IMR-90 (cell line): Measurements from ENCODE around the gene CIROP. TPM values are rescaled to one million over a fixed set of nuclear protein-coding genes. Genes with fewer than 3 reads are reported as not detected.

Source experiments
- ATAC-seq: fragments of 200-7000 bp; cut with Tn5 transposase; 2 replicates; pipeline ENCODE4 v1.9.1; 2020; ENCODE audit warnings: low read depth, mild to moderate bottlenecking, moderate library complexity
- BruUV-seq: library from RNA; stranded (reverse); fragments of 400-500 nt; replicated peaks from 2 replicates; lab custom pipeline; 2021; lab: Mats Ljungman, UMichigan
- CTCF ChIA-PET: fragments of 300-600 bp; formaldehyde crosslinking; extraction: SDS; loops from one replicate; lab custom pipeline; 2021; ENCODE audit warnings: antibody characterized with exemption; lab: Yijun Ruan, JAX
- POLR2A ChIA-PET: fragments of 300-600 bp; sonication (Branson Sonifier 250); formaldehyde crosslinking; loops from one replicate; lab custom pipeline; 2022; ENCODE audit warnings: antibody characterized with exemption; ENCODE audit not compliant: unreplicated experiment; lab: Charles Lee
- DNase-seq: peaks from one replicate; pipeline ENCODE4 v3.0.0; 2013
- H2AFZ ChIP-seq: replicated peaks from 2 replicates; pipeline ENCODE3; 2013; ENCODE audit warnings: low read length, mild to moderate bottlenecking; ENCODE audit not compliant: poor library complexity
- H2AK5ac ChIP-seq: 2 replicates; pipeline ENCODE4 v1.6.1; 2013; ENCODE audit warnings: low read depth, low read length, inconsistent platforms
- H2AK9ac ChIP-seq: replicated peaks from 2 replicates; pipeline ENCODE3; 2013; ENCODE audit warnings: mild to moderate bottlenecking, low read depth, low read length, moderate library complexity; ENCODE audit not compliant: poor library complexity
- H2BK120ac ChIP-seq: 2 replicates; pipeline ENCODE4 v1.6.1; 2013; ENCODE audit warnings: low read depth, low read length, inconsistent platforms
- H2BK15ac ChIP-seq: 3 replicates; pipeline ENCODE4 v1.6.1; 2013; ENCODE audit warnings: low read depth, low read length, inconsistent platforms
- H2BK20ac ChIP-seq: 2 replicates; pipeline ENCODE4 v1.6.1; 2013; ENCODE audit warnings: low read depth, mild to moderate bottlenecking, inconsistent platforms, low read length, moderate library complexity
- H2BK5ac ChIP-seq: 2 replicates; pipeline ENCODE4 v1.6.1; 2013; ENCODE audit warnings: mild to moderate bottlenecking, low read depth, low read length, inconsistent platforms; ENCODE audit not compliant: poor library complexity, severe bottlenecking
- H3K14ac ChIP-seq: replicated peaks from 2 replicates; pipeline ENCODE4 v1.6.1; 2013; ENCODE audit warnings: low read depth, low read length, inconsistent platforms
- H3K18ac ChIP-seq: 2 replicates; pipeline ENCODE4 v1.6.1; 2013; ENCODE audit warnings: low read depth, low read length, control low read depth
- H3K23ac ChIP-seq: 2 replicates; pipeline ENCODE4 v1.6.1; 2013; ENCODE audit warnings: low read depth, low read length, inconsistent platforms
- H3K27ac ChIP-seq: 2 replicates; pipeline ENCODE4 v1.5.1; 2013; ENCODE audit warnings: mild to moderate bottlenecking, control low read depth, low read length; ENCODE audit not compliant: insufficient read depth
- H3K27me3 ChIP-seq: 2 replicates; pipeline ENCODE4 v1.6.1; 2013; ENCODE audit warnings: low read length; ENCODE audit not compliant: control insufficient read depth, insufficient read depth
- H3K36me3 ChIP-seq: 2 replicates; pipeline ENCODE4 v1.6.1; 2013; ENCODE audit warnings: low read length, mixed read lengths; ENCODE audit not compliant: control insufficient read depth, insufficient read depth
- H3K4ac ChIP-seq: 2 replicates; pipeline ENCODE4 v1.6.1; 2013; ENCODE audit warnings: low read depth, low read length, inconsistent platforms
- H3K4me1 ChIP-seq: 2 replicates; pipeline ENCODE4 v1.6.1; 2013; ENCODE audit warnings: low read length, mixed read lengths; ENCODE audit not compliant: control insufficient read depth, insufficient read depth
- H3K4me2 ChIP-seq: 2 replicates; pipeline ENCODE4 v1.6.1; 2013; ENCODE audit warnings: low read depth, mild to moderate bottlenecking, control low read depth, low read length, moderate library complexity
- H3K4me3 ChIP-seq: 2 replicates; pipeline ENCODE4 v1.5.1; 2013; ENCODE audit warnings: low read depth, mild to moderate bottlenecking, control low read depth, low read length, moderate library complexity; ENCODE audit not compliant: insufficient read depth
- H3K56ac ChIP-seq: 2 replicates; pipeline ENCODE4 v1.6.1; 2013; ENCODE audit warnings: low read length, inconsistent platforms; ENCODE audit not compliant: insufficient read depth; ENCODE audit errors: extremely low read depth
- H3K79me1 ChIP-seq, 2 experiments: 2 replicates each; pipeline ENCODE4 v1.6.1; 2013; ENCODE audit warnings: low read length in 2 of 2, inconsistent platforms in 1 of 2, low read depth in 1 of 2
- H3K9ac ChIP-seq: 2 replicates; pipeline ENCODE4 v1.6.1; 2013; ENCODE audit warnings: low read depth, low read length, control low read depth
- H3K9me1 ChIP-seq: 2 replicates; pipeline ENCODE4 v1.6.1; 2013; ENCODE audit warnings: low read length, inconsistent platforms; ENCODE audit not compliant: insufficient read depth
- H3K9me3 ChIP-seq: 2 replicates; pipeline ENCODE4 v1.6.1; 2013; ENCODE audit warnings: low read length; ENCODE audit not compliant: control insufficient read depth, insufficient read depth
- H4K20me1 ChIP-seq: 2 replicates; pipeline ENCODE4 v1.6.1; 2013; ENCODE audit warnings: low read length, inconsistent platforms; ENCODE audit not compliant: insufficient read depth
- H4K5ac ChIP-seq: 2 replicates; pipeline ENCODE4 v1.6.1; 2013; ENCODE audit warnings: mild to moderate bottlenecking, low read depth, low read length, control low read depth
- H4K8ac ChIP-seq, 2 experiments: 2 replicates each; pipeline ENCODE4 v1.6.1; 2013; ENCODE audit warnings: low read depth in 2 of 2, low read length in 2 of 2, control low read depth in 1 of 2, inconsistent platforms in 1 of 2
- H4K91ac ChIP-seq: 2 replicates; pipeline ENCODE4 v1.6.1; 2013; ENCODE audit warnings: low read depth, low read length, inconsistent platforms; ENCODE audit not compliant: insufficient read depth
- MAFK ChIP-seq: IDR thresholded peaks from 2 replicates; pipeline ENCODE4 v1.6.1; 2012; ENCODE audit warnings: low read depth, low read length, improper control_type of control experiment
- NFE2L2 ChIP-seq: fragments of 150-350 bp; IDR thresholded peaks from 2 replicates; pipeline ENCODE4 v1.6.1; 2016; ENCODE audit warnings: low read depth, mild to moderate bottlenecking, low read length
- POLR2A ChIP-seq: IDR thresholded peaks from 2 replicates; pipeline ENCODE4 v1.6.1; 2012; ENCODE audit warnings: mild to moderate bottlenecking, low read depth, low read length
- RFX5 ChIP-seq: IDR thresholded peaks from 2 replicates; pipeline ENCODE4 v1.8.0; 2012; ENCODE audit warnings: low read depth, mild to moderate bottlenecking, low read length, moderate library complexity
- WGBS, 2 experiments: methylation state at CpG; one replicate each; pipeline versions ENCODE4 v1.1.5 to v1.1.7; 2013; ENCODE audit warnings: missing lambda C conversion rate in 2 of 2; ENCODE audit not compliant: insufficient read length in 1 of 2; ENCODE audit errors: extremely low coverage in 2 of 2; 5-methylcytosine and 5-hydroxymethylcytosine counted together
- dilution Hi-C: fragments of 300-500 bp; cut with HindIII; formaldehyde crosslinking; loops from one replicate; pipeline ENCODE4 v1.14.3; 2018; ENCODE audit warnings: low sequenced_read_pairs; ENCODE audit not compliant: unreplicated experiment
- in situ Hi-C: fragments of 300-500 bp; cut with MboI; formaldehyde crosslinking; loops from 3 replicates; pipeline ENCODE4 v1.14.3; 2019; ENCODE audit warnings: low sequenced_read_pairs, inconsistent platforms, mixed read lengths
- intact Hi-C: fragments of 100-400 bp; cut with micrococcal nuclease; formaldehyde crosslinking; loops from 2 replicates; pipeline ENCODE4 v1.10.0; 2022
- polyA plus RNA-seq, 3 experiments: library from polyadenylated mRNA; depleted of rRNA; stranded (reverse); fragments of >200 nt; gene quantifications; 2 replicates each; pipeline ENCODE4 v1.2.3, GENCODE V29; 2012; ENCODE audit warnings: low replicate concordance in 1 of 3
- total RNA-seq: library from RNA; depleted of rRNA; stranded (reverse); fragments of >200 nt; gene quantifications from 2 replicates; pipeline ENCODE4 v1.2.3, GENCODE V29; 2012
- TF ChIP-seq, protein P1 (sequence below): conservative IDR thresholded peaks from 2 replicates; pipeline ENCODE4 v1.5.1; 2012; ENCODE audit warnings: mild to moderate bottlenecking, low read depth, low read length, improper control_type of control experiment

CIROP gene
- total and polyA plus RNA-seq, 2 of the 4 experiments (the other 2 are of a cell fraction): 0.31 to 0.36 TPM

- TF ChIP-seq NFE2L2 (0 out of 2 replicates have a peak, but pooled peaks have one; percentile 5), MAFK (no peak), RFX5 (no peak)
Observed at GRCh38 chr14:23115039-23115731, 10.4 kb upstream of the CIROP start (continued).

- Histone ChIP-seq H3K27ac (peak overlapping the region; percentile 79), H3K27me3 (no peaks in the 10 kb centered on the region), H3K4me3 (no peak overlapping the region), H2BK120ac (peak overlapping the region; percentile 92), H3K14ac (peak overlapping the region; percentile 91), H2BK5ac (peak overlapping the region; percentile 95), H3K56ac (peak overlapping the region; percentile 21; the same call in 1 of the 2 replicates), H3K23ac (peak overlapping the region; percentile 71; the same call in 1 of the 2 replicates), H3K9me1 (peaks cover 35% of the 10 kb centered on the region), H2AK9ac (peak overlapping the region; percentile 93), H3K9ac (no peak overlapping the region), H2AK5ac (peak overlapping the region; percentile 82; the same call in 1 of the 2 replicates), H4K91ac (peak overlapping the region; percentile 92), H4K8ac (peak overlapping the region; percentile 81 to 92), H2BK15ac (peak overlapping the region; percentile 97; the same call in 1 of the 3 replicates), H2BK20ac (peak overlapping the region; percentile 92), H3K36me3 (no peaks in the 10 kb centered on the region), H4K20me1 (no peaks in the 10 kb centered on the region), H3K4me2 (peak overlapping the region; percentile 58), H3K79me1 (peaks cover 9 to 10% of the 10 kb centered on the region in 2 experiments; a peak in 2 of 4 replicates), H4K5ac (peak overlapping the region; percentile 61), H3K18ac (peak overlapping the region; percentile 87), H3K4me1 (peaks cover 29% of the 10 kb centered on the region), H3K4ac (peak overlapping the region; percentile 89), H2AFZ (peak overlapping the region; percentile 80), H3K9me3 (no peaks in the 10 kb centered on the region)
- TF ChIP-seq RFX5: no peak
- TF ChIP-seq, protein P1, sequence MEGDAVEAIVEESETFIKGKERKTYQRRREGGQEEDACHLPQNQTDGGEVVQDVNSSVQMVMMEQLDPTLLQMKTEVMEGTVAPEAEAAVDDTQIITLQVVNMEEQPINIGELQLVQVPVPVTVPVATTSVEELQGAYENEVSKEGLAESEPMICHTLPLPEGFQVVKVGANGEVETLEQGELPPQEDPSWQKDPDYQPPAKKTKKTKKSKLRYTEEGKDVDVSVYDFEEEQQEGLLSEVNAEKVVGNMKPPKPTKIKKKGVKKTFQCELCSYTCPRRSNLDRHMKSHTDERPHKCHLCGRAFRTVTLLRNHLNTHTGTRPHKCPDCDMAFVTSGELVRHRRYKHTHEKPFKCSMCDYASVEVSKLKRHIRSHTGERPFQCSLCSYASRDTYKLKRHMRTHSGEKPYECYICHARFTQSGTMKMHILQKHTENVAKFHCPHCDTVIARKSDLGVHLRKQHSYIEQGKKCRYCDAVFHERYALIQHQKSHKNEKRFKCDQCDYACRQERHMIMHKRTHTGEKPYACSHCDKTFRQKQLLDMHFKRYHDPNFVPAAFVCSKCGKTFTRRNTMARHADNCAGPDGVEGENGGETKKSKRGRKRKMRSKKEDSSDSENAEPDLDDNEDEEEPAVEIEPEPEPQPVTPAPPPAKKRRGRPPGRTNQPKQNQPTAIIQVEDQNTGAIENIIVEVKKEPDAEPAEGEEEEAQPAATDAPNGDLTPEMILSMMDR: 0 out of 2 replicates have a peak, but pooled peaks have one; percentile 3
- 0 out of 2 replicates have a peak, but pooled peaks have one; percentile 18 for TF ChIP-seq POLR2A
- no CpG with 5 or more reads among the region's 4 CpGs for WGBS, 2 experiments
- in situ Hi-C loops: loop anchor here (10.0 kb wide), 1 partner anchor 190 kb away; the partner anchor contains the start of genes BCL2L2 and PPP1R3E
- dilution Hi-C loops: no loop called here
- DNase-seq (no peak), ATAC-seq (no peak)
- POLR2A ChIA-PET: interaction anchor here (1.0 kb wide), 1 partner anchor 19 kb away, joined by 3 read pairs; the partner anchor contains the start of genes ACIN1 and C14orf119
- CTCF ChIA-PET: interaction anchor here (0.6 kb wide), 1 partner anchor 180 kb away, joined by 3 read pairs; no protein-coding TSS in a partner anchor
- intact Hi-C loops: no loop called here
- no TSS peak for BruUV-seq
Observed at GRCh38 chr14:23114669-23115038, 9.9 kb upstream of the CIROP start.
